Endothelial cell of umbilical vein (primary cell): ENCODE data around the gene TLE1. TPM values are rescaled to one million over a fixed set of nuclear protein-coding genes. Genes with fewer than 3 reads are reported as not detected.

ENCODE experiments used
- BruUV-seq: library from RNA; stranded (reverse); fragments of 400-500 nt; replicated peaks from 2 replicates; lab custom pipeline; 2021; lab: Mats Ljungman, UMichigan
- CTCF ChIA-PET: fragments of 300-600, 350-600 bp; sonication (Branson Sonifier 250); formaldehyde crosslinking; loops from one replicate; lab custom pipeline; 2021; ENCODE audit warnings: antibody characterized with exemption, inconsistent platforms; lab: Charles Lee
- POLR2A ChIA-PET: fragments of 300-600, 350-600 bp; sonication (Branson Sonifier 250); formaldehyde crosslinking; loops from one replicate; lab custom pipeline; 2021; ENCODE audit warnings: antibody characterized with exemption, inconsistent platforms; lab: Charles Lee
- DNase-seq: peaks from one replicate; pipeline ENCODE4 v3.0.0-alpha.2; 2011; ENCODE audit warnings: low read depth, low spot score
- FAIRE-seq: peaks from 2 replicates; lab custom pipeline; 2011; peaks lifted over from hg19 to GRCh38; lab: Jason Lieb, UNC
- H2AFZ ChIP-seq: 2 replicates; pipeline ENCODE4 v1.6.0; 2012; ENCODE audit warnings: low read depth, low read length, control low read depth, inconsistent platforms
- H3K27ac ChIP-seq: 2 replicates; pipeline ENCODE4 v1.5.1; 2011; ENCODE audit warnings: low read depth, mild to moderate bottlenecking, control low read depth, low read length, moderate library complexity; ENCODE audit not compliant: insufficient read depth
- H3K27me3 ChIP-seq, 2 experiments: 2 replicates each; pipeline versions ENCODE4 v1.6.0 to v1.6.1; 2011; ENCODE audit warnings: low read length in 2 of 2, mixed read lengths in 1 of 2; ENCODE audit not compliant: control insufficient read depth in 2 of 2, insufficient read depth in 2 of 2
- H3K36me3 ChIP-seq, 2 experiments: 2 replicates in 1 of 2; 3 replicates in 1 of 2; pipeline ENCODE4 v1.5.1; 2011; ENCODE audit warnings: low read length in 2 of 2, mild to moderate bottlenecking in 1 of 2, moderate library complexity in 1 of 2; ENCODE audit not compliant: control insufficient read depth in 2 of 2, insufficient read depth in 2 of 2; ENCODE audit errors: extremely low read depth in 1 of 2
- H3K4me1 ChIP-seq: 3 replicates; pipeline ENCODE4 v1.5.1; 2011; ENCODE audit warnings: mild to moderate bottlenecking, low read length; ENCODE audit not compliant: control insufficient read depth, insufficient read depth; ENCODE audit errors: extremely low read depth
- H3K4me2 ChIP-seq: 2 replicates; pipeline ENCODE4 v1.6.1; 2011; ENCODE audit warnings: low read length, control low read depth, mixed read lengths; ENCODE audit not compliant: insufficient read depth
- H3K4me3 ChIP-seq, 3 experiments: fragments of 200-600 bp in 1 of 3; sonication (generic), shearing (Covaris generic) in 1 of 3; replicated peaks in 1 of 3; 2 replicates each; pipeline ENCODE4 v1.5.1; 2011 to 2016; ENCODE audit warnings: control low read depth in 3 of 3, low read length in 3 of 3, mild to moderate bottlenecking in 2 of 3, inconsistent platforms in 1 of 3, low read depth in 1 of 3, moderate library complexity in 1 of 3; ENCODE audit not compliant: insufficient read depth in 1 of 3
- H3K79me2 ChIP-seq: 2 replicates; pipeline ENCODE4 v1.6.0; 2012; ENCODE audit warnings: low read length, inconsistent platforms; ENCODE audit not compliant: control insufficient read depth, insufficient read depth
- H3K9ac ChIP-seq: replicated peaks from 2 replicates; pipeline ENCODE3; 2011; ENCODE audit warnings: low read length, control low read depth; ENCODE audit not compliant: insufficient read depth; ENCODE audit errors: extremely low read depth
- H3K9me1 ChIP-seq: replicated peaks from 3 replicates; pipeline ENCODE4 v1.6.0; 2011; ENCODE audit warnings: mild to moderate bottlenecking, low read length; ENCODE audit not compliant: control insufficient read depth, insufficient read depth; ENCODE audit errors: extremely low read depth
- H3K9me3 ChIP-seq: replicated peaks from 2 replicates; pipeline ENCODE4 v1.5.1; 2012; ENCODE audit warnings: low read length, inconsistent platforms; ENCODE audit not compliant: control insufficient read depth, insufficient read depth
- H4K20me1 ChIP-seq: replicated peaks from 2 replicates; pipeline ENCODE3; 2011; ENCODE audit warnings: mild to moderate bottlenecking, low read length; ENCODE audit not compliant: control insufficient read depth, insufficient read depth; ENCODE audit errors: extremely low read depth
- CTCF ChIP-seq, 2 donors: IDR thresholded peaks; 1 replicate in 1 of 2; 2 replicates in 1 of 2; pipeline ENCODE4 v1.5.1; 2011; ENCODE audit warnings: low read length in 2 of 2, mild to moderate bottlenecking in 2 of 2, moderate library complexity in 2 of 2, control low read depth in 1 of 2, inconsistent platforms in 1 of 2, low read depth in 1 of 2; ENCODE audit not compliant: insufficient read depth in 1 of 2; ENCODE audit errors: extremely low read depth in 1 of 2
- EZH2 ChIP-seq: IDR thresholded peaks from 2 replicates; pipeline ENCODE4 v1.6.1; 2012; ENCODE audit warnings: borderline replicate concordance, low read depth, mild to moderate bottlenecking, moderate library complexity, low read length, inconsistent platforms; ENCODE audit not compliant: severe bottlenecking
- FOS ChIP-seq: IDR thresholded peaks from 2 replicates; pipeline ENCODE4 v1.6.1; 2011; ENCODE audit warnings: mild to moderate bottlenecking, low read length, moderate library complexity, borderline replicate concordance; ENCODE audit not compliant: insufficient read depth
- GATA2 ChIP-seq: IDR thresholded peaks from 2 replicates; pipeline ENCODE4 v1.7.0; 2011; ENCODE audit warnings: low read depth, mild to moderate bottlenecking, moderate library complexity, mixed read lengths, low read length; ENCODE audit not compliant: insufficient read length, insufficient read depth
- JUN ChIP-seq: IDR thresholded peaks from 2 replicates; pipeline ENCODE4 v1.6.1; 2011; ENCODE audit warnings: borderline replicate concordance, low read depth; ENCODE audit not compliant: insufficient read length, insufficient read depth
- MAX ChIP-seq: IDR thresholded peaks from 2 replicates; pipeline ENCODE4 v1.6.1; 2011; ENCODE audit not compliant: insufficient read depth, insufficient read length
- MYC ChIP-seq: IDR thresholded peaks from one replicate; pipeline ENCODE4 v1.6.1; 2011; ENCODE audit warnings: mild to moderate bottlenecking, low read depth, low read length
- POLR2A ChIP-seq: IDR thresholded peaks from 2 replicates; pipeline ENCODE4 v1.6.1; 2012; ENCODE audit warnings: low read depth, mild to moderate bottlenecking, control low read depth, low read length
- POLR2AphosphoS5 ChIP-seq: IDR thresholded peaks from 2 replicates; pipeline ENCODE4 v1.6.1; 2012; ENCODE audit warnings: low read depth, mild to moderate bottlenecking, control low read depth, low read length, moderate library complexity; ENCODE audit not compliant: insufficient read depth
- dilution Hi-C: fragments of 300-500 bp; cut with MboI; formaldehyde crosslinking; loops from one replicate; pipeline ENCODE4 v1.15.0; 2019; ENCODE audit warnings: low sequenced_read_pairs; ENCODE audit not compliant: extremely low pct_ligation_motif_present
- intact Hi-C: fragments of 100-400 bp; cut with micrococcal nuclease; formaldehyde crosslinking; loops from one replicate; pipeline ENCODE4 v1.10.0; 2022
- polyA plus RNA-seq, 4 experiments: library from polyadenylated mRNA; depleted of rRNA in 3 of 4; stranded (reverse) in 3 of 4; unstranded in 1 of 4; fragments of >200 nt; gene quantifications; 2 replicates each; pipeline versions ENCODE4 v1.2.1 to v1.2.3, GENCODE V29; 2011 to 2012; ENCODE audit warnings: missing spikeins in 1 of 4
- total RNA-seq: library from RNA; stranded (reverse); gene quantifications from 2 replicates; pipeline ENCODE4 v1.2.3, GENCODE V29; 2021

The TLE1 gene
- total and polyA plus RNA-seq, 2 donors (not counting 3 experiments of a cell fraction or from before 2014, with no cell fraction given), result 55.0 to 58.2 TPM

GRCh38 chr9:81719972-81720371, 30.6 kb upstream of the TLE1 start:
- DNase-seq (no peak), FAIRE-seq (no peak)
- ChIA-PET POLR2A (no interaction called here), CTCF (no interaction called here)
- H3K9me3 ChIP-seq, result no peaks in the 10 kb centered on the region
- TF ChIP-seq CTCF (IDR thresholded peaks at IDR 0.05; ENCODE audit: extremely low read depth in 1 of 2, insufficient read depth in 1 of 2, low read depth in 1 of 2, low read length in 2 of 2) (no peak), MYC (no peak), POLR2AphosphoS5 (no peak), MAX (no peak), EZH2 (no peak), POLR2A (no peak)
- no peaks in the 10 kb centered on the region for H3K36me3 ChIP-seq
- peaks cover 10% of the 10 kb centered on the region for H3K4me1 ChIP-seq
- no peaks in the 10 kb centered on the region for H3K9me1 ChIP-seq
- intact Hi-C loops, result no loop called here
- no peak overlapping the region for H2AFZ ChIP-seq
- no TSS peak for BruUV-seq
- dilution Hi-C loops, result no loop called here
- no peak overlapping the region for H3K4me3 ChIP-seq
- no peak overlapping the region for H3K9ac ChIP-seq
- no peaks in the 10 kb centered on the region for H3K79me2 ChIP-seq
- H3K27me3 ChIP-seq, result no peaks in the 10 kb centered on the region
- H3K4me2 ChIP-seq, result no peak overlapping the region
- no peaks in the 10 kb centered on the region for H4K20me1 ChIP-seq
- no peak overlapping the region for H3K27ac ChIP-seq

GRCh38 chr9:81718244-81718643, 28.9 kb upstream of the TLE1 start:
- intact Hi-C loops, result no loop called here
- no peak for TF ChIP-seq GATA2
- no peak for TF ChIP-seq FOS
- no peak for TF ChIP-seq EZH2
- TF ChIP-seq POLR2A, result no peak
- TF ChIP-seq CTCF (IDR thresholded peaks at IDR 0.05; ENCODE audit: extremely low read depth in 1 of 2, insufficient read depth in 1 of 2, low read depth in 1 of 2, low read length in 2 of 2), result no peak
- TF ChIP-seq POLR2AphosphoS5, result no peak
- no peak for TF ChIP-seq MAX
- no peak for TF ChIP-seq JUN
- TF ChIP-seq MYC, result no peak
- DNase-seq, result no peak

More at GRCh38 chr9:81718244-81718643, 28.9 kb upstream of the TLE1 start:
- H2AFZ ChIP-seq, result no peak overlapping the region
- FAIRE-seq, result no peak
- peaks cover 2% of the 10 kb centered on the region for H3K4me1 ChIP-seq
- H3K9me1 ChIP-seq, result no peaks in the 10 kb centered on the region
- H3K27me3 ChIP-seq, result no peaks in the 10 kb centered on the region
- POLR2A ChIA-PET, result no interaction called here
- no peaks in the 10 kb centered on the region for H3K9me3 ChIP-seq
- no TSS peak for BruUV-seq
- H3K4me2 ChIP-seq, result no peak overlapping the region
- H3K4me3 ChIP-seq, result no peak overlapping the region
- no peaks in the 10 kb centered on the region for H3K79me2 ChIP-seq
- dilution Hi-C loops, result no loop called here
- no peaks in the 10 kb centered on the region for H4K20me1 ChIP-seq
- no peaks in the 10 kb centered on the region for H3K36me3 ChIP-seq
- H3K27ac ChIP-seq, result no peak overlapping the region
- CTCF ChIA-PET, result no interaction called here
- no peak overlapping the region for H3K9ac ChIP-seq
